ENCODE measurements around the gene VPS35. TPM values are rescaled to one million over a fixed set of nuclear protein-coding genes. Genes with fewer than 3 reads are reported as not detected.

Gene VPS35
- total RNA-seq, 1 donor from 2014 or later: 63.3 TPM

DNA sequence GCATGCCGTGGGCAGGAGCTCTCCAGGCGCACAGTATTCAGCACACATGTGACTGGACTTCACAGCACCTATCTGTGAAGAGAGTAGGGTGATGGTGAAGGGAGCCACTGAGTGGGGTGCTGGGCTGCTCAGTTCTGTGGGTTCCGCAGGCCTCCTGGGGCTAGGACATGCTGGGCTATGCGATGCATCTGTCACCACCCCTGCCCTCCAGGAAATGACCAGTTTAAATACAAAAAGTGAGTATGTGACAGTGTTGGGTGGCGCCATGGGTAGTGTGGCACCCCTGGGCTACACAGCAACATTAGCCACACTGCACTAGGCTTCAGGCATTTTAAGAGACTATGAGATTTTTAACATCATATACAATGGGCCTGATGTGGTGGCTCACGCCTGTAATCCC is 30.6 kb upstream of the VPS35 start:
- DNase-seq (ENCODE audit: extremely low spot score in 2 of 2): no peak
- Histone ChIP-seq H3K9me3 (no peaks in the 10 kb centered on the region), H3K27ac (no peak overlapping the region), H3K4me1 (no peaks in the 10 kb centered on the region), H3K27me3 (no peaks in the 10 kb centered on the region), H3K36me3 (no peaks in the 10 kb centered on the region), H3K4me3 (no peak overlapping the region)
- intact Hi-C loops (cut with DNase I): no loop called here
- TF ChIP-seq, protein P1, sequence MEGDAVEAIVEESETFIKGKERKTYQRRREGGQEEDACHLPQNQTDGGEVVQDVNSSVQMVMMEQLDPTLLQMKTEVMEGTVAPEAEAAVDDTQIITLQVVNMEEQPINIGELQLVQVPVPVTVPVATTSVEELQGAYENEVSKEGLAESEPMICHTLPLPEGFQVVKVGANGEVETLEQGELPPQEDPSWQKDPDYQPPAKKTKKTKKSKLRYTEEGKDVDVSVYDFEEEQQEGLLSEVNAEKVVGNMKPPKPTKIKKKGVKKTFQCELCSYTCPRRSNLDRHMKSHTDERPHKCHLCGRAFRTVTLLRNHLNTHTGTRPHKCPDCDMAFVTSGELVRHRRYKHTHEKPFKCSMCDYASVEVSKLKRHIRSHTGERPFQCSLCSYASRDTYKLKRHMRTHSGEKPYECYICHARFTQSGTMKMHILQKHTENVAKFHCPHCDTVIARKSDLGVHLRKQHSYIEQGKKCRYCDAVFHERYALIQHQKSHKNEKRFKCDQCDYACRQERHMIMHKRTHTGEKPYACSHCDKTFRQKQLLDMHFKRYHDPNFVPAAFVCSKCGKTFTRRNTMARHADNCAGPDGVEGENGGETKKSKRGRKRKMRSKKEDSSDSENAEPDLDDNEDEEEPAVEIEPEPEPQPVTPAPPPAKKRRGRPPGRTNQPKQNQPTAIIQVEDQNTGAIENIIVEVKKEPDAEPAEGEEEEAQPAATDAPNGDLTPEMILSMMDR (IDR thresholded peaks at IDR 0.05): no peak

DNA sequence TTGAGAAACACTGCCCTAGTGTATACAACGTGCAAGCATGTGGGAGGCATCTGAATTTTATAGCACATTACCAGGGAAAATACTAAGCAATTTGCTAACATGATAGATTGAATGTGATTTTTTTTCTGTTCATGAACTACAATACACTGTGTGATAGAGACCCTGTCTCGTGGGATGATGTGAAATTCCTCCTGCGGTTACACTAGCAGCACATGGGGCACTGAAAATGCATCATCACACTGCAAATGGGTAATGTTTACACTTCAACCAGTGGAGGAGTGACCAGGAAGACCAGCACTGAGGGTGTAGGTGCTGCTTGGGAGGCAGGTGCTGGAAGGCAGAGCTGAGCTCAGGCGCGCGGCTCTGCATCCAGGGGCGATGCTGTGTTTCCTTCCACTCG is 29.2 kb upstream of the VPS35 start:
- no peak for DNase-seq (ENCODE audit: extremely low spot score in 2 of 2)
- H3K4me1 ChIP-seq: no peaks in the 10 kb centered on the region
- H3K36me3 ChIP-seq: no peaks in the 10 kb centered on the region
- H3K9me3 ChIP-seq: no peaks in the 10 kb centered on the region
- TF ChIP-seq POLR2A (IDR thresholded peaks at IDR 0.05): no peak
- TF ChIP-seq, protein P1 (IDR thresholded peaks at IDR 0.05): no peak
- intact Hi-C loops (cut with DNase I): no loop called here
- no peak overlapping the region for H3K27ac ChIP-seq
- no peak overlapping the region for H3K4me3 ChIP-seq
- H3K27me3 ChIP-seq: no peaks in the 10 kb centered on the region

DNA sequence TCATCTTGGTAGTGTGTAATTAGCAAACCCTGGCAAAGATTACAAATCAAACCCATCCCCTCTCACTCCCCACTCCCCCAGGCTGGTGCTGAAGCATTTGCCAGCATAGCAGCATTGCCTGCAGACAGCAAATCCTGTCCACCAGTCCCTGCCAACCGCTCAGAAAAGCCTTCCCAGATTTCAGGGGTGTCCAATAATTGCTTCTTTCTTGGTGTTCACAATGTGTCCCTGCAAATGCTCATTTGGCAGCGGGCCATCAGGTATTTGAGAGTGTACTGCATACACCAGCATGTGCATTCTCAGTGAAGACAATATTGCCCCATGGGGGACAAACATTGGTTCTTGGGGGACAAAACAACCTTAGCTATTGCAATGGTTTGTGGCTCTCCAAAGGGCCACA is 28.7 kb upstream of the VPS35 start:
- Histone ChIP-seq H3K27ac (no peak overlapping the region), H3K9me3 (no peaks in the 10 kb centered on the region), H3K36me3 (no peaks in the 10 kb centered on the region), H3K4me3 (no peak overlapping the region), H3K4me1 (no peaks in the 10 kb centered on the region), H3K27me3 (no peaks in the 10 kb centered on the region)
- TF ChIP-seq, protein P1 (IDR thresholded peaks at IDR 0.05): no peak
- TF ChIP-seq POLR2AphosphoS5 (IDR thresholded peaks at IDR 0.05; ENCODE audit: insufficient read depth in 1 of 2, low read depth in 1 of 2) (no peak), POLR2A (IDR thresholded peaks at IDR 0.05) (no peak)
- intact Hi-C loops (cut with DNase I): no loop called here
- no peak for DNase-seq (ENCODE audit: extremely low spot score in 2 of 2)

DNA sequence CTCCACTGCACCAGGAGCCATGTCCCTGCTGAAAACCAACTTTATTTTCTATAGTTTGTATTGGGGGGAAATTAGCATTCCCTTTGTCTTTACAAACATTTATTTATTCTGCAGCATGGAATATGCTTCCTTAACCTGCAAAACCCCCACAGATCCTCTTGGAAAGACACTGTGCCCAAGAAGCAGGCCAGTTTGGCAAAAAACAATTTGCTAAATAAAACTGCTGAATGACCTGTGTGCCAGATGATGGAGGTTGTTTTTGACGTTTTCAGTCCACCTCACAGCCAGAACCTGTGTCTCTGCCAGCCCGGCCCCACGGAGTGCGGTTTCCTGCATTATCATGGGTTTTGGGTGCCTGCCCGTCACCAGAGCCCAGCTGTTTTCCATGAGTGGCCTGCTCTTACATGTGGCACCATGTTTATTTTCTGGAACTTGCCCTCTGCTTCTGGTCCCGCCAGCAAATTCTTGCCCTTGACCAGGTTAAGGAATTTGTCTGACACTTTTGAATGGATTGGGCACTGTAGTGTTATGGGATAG is 26.9 kb upstream of the VPS35 start:
- no peak for DNase-seq (ENCODE audit: extremely low spot score in 2 of 2)
- H3K27ac ChIP-seq: no peak overlapping the region
- TF ChIP-seq POLR2AphosphoS5 (IDR thresholded peaks at IDR 0.05; ENCODE audit: insufficient read depth in 1 of 2, low read depth in 1 of 2) (no peak), POLR2A (IDR thresholded peaks at IDR 0.05) (no peak)
- TF ChIP-seq, protein P1 (IDR thresholded peaks at IDR 0.05): no peak
- intact Hi-C loops (cut with DNase I): no loop called here
- H3K9me3 ChIP-seq: no peaks in the 10 kb centered on the region
- no peaks in the 10 kb centered on the region for H3K27me3 ChIP-seq
- no peaks in the 10 kb centered on the region for H3K4me1 ChIP-seq
- no peaks in the 10 kb centered on the region for H3K36me3 ChIP-seq
- H3K4me3 ChIP-seq: no peak overlapping the region

DNA sequence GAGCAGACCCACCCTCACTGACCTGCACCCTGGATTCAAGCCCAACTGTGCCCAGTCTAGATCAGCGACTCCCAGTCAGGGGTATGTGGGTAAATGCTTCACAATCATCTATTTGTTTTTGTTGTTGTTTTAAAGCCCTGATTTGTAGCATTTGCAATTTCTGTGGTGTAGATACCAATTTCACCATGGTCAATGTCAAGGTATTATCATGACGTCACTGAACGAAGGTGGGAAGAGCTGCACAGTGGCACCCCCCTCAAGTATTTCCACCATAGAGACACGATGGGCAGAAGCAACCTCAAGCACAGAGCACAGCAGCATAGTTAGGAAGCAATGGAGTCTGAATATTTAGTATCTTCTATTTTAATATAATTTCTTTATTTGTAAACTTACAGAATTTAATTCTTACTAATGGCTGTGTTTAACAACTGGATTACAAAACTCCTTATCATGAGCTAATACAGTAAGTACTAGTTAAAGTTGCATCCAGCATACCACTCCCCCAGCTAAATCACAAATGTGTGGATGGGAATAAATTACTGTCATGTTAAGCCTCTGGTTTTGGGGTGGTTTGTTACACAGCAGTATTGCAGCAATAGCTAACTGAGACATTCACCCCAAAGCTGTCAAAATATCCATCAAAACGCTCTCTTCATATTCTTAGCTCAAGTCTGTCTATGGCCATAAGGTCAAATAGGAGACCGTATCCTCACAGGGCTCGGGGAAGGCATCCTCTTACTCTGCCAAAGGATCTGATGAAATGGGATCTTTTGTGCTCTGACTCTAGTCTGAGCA is 26.0 kb upstream of the VPS35 start:
- H3K4me1 ChIP-seq: no peaks in the 10 kb centered on the region
- H3K27ac ChIP-seq: no peak overlapping the region
- no peak for DNase-seq (ENCODE audit: extremely low spot score in 2 of 2)
- no peak for TF ChIP-seq POLR2AphosphoS5 (IDR thresholded peaks at IDR 0.05; ENCODE audit: insufficient read depth in 1 of 2, low read depth in 1 of 2)
- TF ChIP-seq, protein P1 (IDR thresholded peaks at IDR 0.05): no peak
- no peak for TF ChIP-seq POLR2A (IDR thresholded peaks at IDR 0.05)
- no peaks in the 10 kb centered on the region for H3K9me3 ChIP-seq
- no peak overlapping the region for H3K4me3 ChIP-seq
- no peaks in the 10 kb centered on the region for H3K36me3 ChIP-seq
- intact Hi-C loops (cut with DNase I): no loop called here
- no peaks in the 10 kb centered on the region for H3K27me3 ChIP-seq

All from vagina (tissue), 2 donors.